ENCODE results near the gene HGS.

DNA sequence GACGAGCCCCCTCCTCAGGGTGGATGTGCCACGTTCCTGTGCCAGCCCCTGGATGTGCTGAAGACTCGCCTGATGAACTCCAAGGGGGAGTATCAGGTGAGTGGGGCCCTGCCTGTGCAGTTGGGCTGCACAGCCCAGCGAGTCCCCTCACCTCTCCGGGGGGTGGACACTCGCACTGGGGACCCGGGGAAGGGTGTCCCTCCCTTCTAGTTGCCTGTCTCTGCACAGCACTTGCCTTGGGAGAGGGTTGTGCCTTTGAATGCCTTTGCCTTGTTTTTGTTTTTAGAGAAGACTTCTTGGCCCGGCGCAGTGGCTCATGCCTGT, 33.9 kb downstream of the HGS start:
- no peak for TF ChIP-seq EZH2 (IDR thresholded peaks at IDR 0.05; ENCODE audit: borderline replicate concordance)
- TF ChIP-seq, protein P1, sequence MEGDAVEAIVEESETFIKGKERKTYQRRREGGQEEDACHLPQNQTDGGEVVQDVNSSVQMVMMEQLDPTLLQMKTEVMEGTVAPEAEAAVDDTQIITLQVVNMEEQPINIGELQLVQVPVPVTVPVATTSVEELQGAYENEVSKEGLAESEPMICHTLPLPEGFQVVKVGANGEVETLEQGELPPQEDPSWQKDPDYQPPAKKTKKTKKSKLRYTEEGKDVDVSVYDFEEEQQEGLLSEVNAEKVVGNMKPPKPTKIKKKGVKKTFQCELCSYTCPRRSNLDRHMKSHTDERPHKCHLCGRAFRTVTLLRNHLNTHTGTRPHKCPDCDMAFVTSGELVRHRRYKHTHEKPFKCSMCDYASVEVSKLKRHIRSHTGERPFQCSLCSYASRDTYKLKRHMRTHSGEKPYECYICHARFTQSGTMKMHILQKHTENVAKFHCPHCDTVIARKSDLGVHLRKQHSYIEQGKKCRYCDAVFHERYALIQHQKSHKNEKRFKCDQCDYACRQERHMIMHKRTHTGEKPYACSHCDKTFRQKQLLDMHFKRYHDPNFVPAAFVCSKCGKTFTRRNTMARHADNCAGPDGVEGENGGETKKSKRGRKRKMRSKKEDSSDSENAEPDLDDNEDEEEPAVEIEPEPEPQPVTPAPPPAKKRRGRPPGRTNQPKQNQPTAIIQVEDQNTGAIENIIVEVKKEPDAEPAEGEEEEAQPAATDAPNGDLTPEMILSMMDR (IDR thresholded peaks at IDR 0.05; ENCODE audit: poor library complexity) = no peak
